Measurements from ENCODE around the gene THAP8.
"Not testable (repeated sequence)": the region's sequence is repeated elsewhere in the genome, so short reads cannot be mapped to it uniquely, and the experiment has no call there.

Gene THAP8

DNA sequence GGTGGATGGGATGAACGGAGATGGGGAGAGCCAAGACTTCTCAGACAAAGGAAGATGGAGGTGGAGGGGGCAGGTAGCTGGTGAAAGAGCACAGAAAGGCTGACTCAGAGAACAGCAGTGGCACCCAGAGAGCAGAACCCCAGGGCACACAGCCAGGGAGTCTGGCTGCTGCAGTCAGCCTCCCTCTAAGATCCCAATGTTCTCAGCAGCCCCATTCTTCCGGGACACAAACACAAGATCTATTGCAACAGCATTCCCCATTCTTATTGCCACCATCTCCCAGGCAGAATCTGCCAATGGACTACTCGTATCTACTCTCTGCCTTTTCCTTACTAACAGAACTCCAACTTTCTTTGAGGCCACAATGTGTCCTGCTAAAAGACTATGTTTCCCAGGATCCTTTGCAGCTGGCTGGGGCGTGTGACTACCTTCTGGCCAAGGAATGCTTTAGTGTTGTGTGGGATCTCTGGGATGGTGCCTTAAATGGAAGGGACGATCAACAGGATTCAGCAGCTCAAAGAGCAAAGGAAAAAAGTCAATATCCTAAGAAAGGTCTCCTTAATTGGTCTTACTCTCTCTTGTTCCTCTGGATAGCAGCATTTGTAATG is 7.5 kb downstream of the THAP8 start:
- no peak overlapping the region for H3K27ac ChIP-seq (ENCODE audit: low read depth, low read length)
- peaks cover 3% of the 10 kb centered on the region for H3K4me1 ChIP-seq (ENCODE audit: insufficient read depth, low read length)
- H3K27me3 ChIP-seq (ENCODE audit: insufficient read depth, low read length), result no peaks in the 10 kb centered on the region
- WGBS, result 80% methylated on average over 5 of the region's 5 CpGs
- H3K9me3 ChIP-seq (ENCODE audit: insufficient read depth, low read depth, low read length), result no peaks in the 10 kb centered on the region
- H3K4me3 ChIP-seq (ENCODE audit: low read length), result no peak overlapping the region
- H3K9ac ChIP-seq (ENCODE audit: low read depth, low read length), result no peak overlapping the region
- no peaks in the 10 kb centered on the region for H3K36me3 ChIP-seq (ENCODE audit: insufficient read depth, low read length)

DNA sequence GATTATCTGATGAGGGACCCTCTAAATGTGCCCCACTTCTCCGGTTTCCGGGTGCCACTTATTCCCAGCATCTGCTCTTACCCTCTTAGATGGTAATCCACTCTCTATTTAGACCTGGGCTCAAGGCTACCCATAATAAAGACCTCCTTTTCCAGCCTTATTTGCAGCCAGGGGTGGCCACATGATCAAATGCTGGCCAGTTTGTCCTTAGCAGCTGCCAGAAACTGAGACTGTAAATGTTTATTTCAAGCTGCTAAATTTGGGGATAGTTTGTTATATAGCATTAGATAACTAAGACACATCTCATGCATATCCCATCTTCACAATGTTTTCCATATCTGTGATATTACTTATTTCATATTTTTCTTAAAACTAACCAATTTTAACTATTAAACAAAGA is 10.1 kb downstream of the THAP8 start:
- no peak overlapping the region for H3K4me3 ChIP-seq (ENCODE audit: low read length)
- no peak overlapping the region for H3K9ac ChIP-seq (ENCODE audit: low read depth, low read length)
- 98% methylated on average over 2 of the region's 2 CpGs for WGBS
- H3K9me3 ChIP-seq (ENCODE audit: insufficient read depth, low read depth, low read length), result no peaks in the 10 kb centered on the region
- peaks cover 7% of the 10 kb centered on the region for H3K4me1 ChIP-seq (ENCODE audit: insufficient read depth, low read length)
- H3K27ac ChIP-seq (ENCODE audit: low read depth, low read length), result no peak overlapping the region
- H3K36me3 ChIP-seq (ENCODE audit: insufficient read depth, low read length), result no peaks in the 10 kb centered on the region
- no peaks in the 10 kb centered on the region for H3K27me3 ChIP-seq (ENCODE audit: insufficient read depth, low read length)

DNA sequence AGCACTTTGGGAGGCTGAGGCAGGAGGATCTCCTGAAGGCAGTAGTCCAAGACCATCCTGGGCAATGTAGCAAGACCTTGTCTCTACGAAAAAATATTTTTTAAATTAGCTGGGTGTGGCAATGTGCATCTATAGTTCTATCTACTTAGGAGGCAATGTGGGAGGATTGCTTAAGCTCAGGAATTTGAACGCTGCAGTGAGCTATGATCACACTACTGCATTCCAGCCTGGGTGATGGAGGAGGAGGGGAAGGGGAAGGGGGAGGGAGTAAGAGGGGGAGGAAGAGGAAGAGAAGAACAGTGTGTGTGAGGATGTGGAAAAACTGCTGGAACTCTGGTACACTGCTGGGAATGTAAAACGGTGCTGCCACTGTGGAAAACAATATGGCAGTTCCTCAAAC is 12.3 kb downstream of the THAP8 start:
- WGBS, result 34% methylated on average over 3 of the region's 3 CpGs
- Histone ChIP-seq H3K4me1 (ENCODE audit: insufficient read depth, low read length) (peaks cover 7% of the 10 kb centered on the region), H3K27ac (ENCODE audit: low read depth, low read length) (no peak overlapping the region), H3K9ac (ENCODE audit: low read depth, low read length) (no peak overlapping the region), H3K27me3 (ENCODE audit: insufficient read depth, low read length) (no peaks in the 10 kb centered on the region), H3K36me3 (ENCODE audit: insufficient read depth, low read length) (no peaks in the 10 kb centered on the region), H3K9me3 (ENCODE audit: insufficient read depth, low read depth, low read length) (no peaks in the 10 kb centered on the region), H3K4me3 (ENCODE audit: low read length) (no peak overlapping the region)

- not testable (repeated sequence) for H3K36me3 ChIP-seq (ENCODE audit: insufficient read depth, low read length); H3K9ac ChIP-seq (ENCODE audit: low read depth, low read length); H3K4me3 ChIP-seq (ENCODE audit: low read length); H3K27ac ChIP-seq (ENCODE audit: low read depth, low read length); H3K9me3 ChIP-seq (ENCODE audit: insufficient read depth, low read depth, low read length); H3K27me3 ChIP-seq (ENCODE audit: insufficient read depth, low read length); H3K4me1 ChIP-seq (ENCODE audit: insufficient read depth, low read length)
- 90% methylated on average over 6 of the region's 6 CpGs for WGBS
Measured at GRCh38 chr19:36041092-36041491, 13.0 kb downstream of the THAP8 start.

GRCh38 chr19:36040495-36040894 is 13.6 kb downstream of the THAP8 start:
- 88% methylated on average over 2 of the region's 6 CpGs for WGBS
- Histone ChIP-seq H3K27me3 (ENCODE audit: insufficient read depth, low read length) (no peaks in the 10 kb centered on the region), H3K9ac (ENCODE audit: low read depth, low read length) (no peak overlapping the region), H3K4me3 (ENCODE audit: low read length) (no peak overlapping the region), H3K4me1 (ENCODE audit: insufficient read depth, low read length) (peaks cover 7% of the 10 kb centered on the region), H3K9me3 (ENCODE audit: insufficient read depth, low read depth, low read length) (no peaks in the 10 kb centered on the region), H3K27ac (ENCODE audit: low read depth, low read length) (no peak overlapping the region), H3K36me3 (ENCODE audit: insufficient read depth, low read length) (no peaks in the 10 kb centered on the region)

DNA sequence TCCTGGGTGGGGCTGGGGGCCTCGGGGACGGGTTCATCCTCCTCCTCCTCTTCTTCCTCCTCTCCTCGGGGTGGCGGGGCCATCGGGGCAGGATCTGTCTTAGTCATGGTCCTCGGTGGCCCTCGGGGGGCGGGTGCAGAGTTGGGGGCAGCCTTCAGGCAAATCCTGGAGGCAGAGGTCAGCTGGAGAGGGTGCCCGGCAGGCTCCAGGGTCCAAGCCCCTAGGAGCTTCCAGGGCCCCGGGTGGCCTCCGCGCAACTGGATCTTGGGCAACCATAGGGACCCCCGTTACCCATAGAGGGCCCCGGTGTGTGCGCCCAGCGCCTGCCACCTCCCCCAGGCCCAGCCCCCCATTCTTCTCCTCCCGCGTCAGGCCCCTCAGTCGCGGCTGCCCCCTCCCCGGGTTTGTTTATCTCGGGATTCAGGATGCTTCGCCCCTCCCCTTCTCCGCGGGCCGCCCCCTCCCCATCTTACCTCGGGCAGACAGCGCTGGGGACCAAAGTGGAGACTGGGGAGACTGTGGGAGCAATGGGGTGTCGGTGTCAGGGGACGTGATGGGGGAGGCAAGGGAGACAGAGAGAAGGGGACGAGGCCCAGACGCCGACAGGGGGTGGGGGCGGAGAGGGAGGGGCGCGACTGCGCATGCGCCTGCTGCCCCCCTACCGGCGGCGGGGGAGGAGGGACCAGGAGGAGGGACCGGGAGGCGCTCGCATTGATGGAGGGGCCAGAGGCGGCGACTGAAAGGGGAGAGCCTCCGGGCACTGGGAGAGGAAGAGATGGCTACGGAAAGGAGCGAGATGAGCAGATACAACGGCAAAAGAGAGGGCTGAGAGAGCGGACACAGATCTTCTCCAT is 21.6 kb downstream of the THAP8 start, which contains the start of gene CLIP3:
CLIP3 (minus strand) TSS at position 623 of the 854 bp plus-strand sequence; CDS start at position 107, 516 bp downstream.
- H3K9ac ChIP-seq (ENCODE audit: low read depth, low read length), result 0 out of 2 replicates have a peak within 1 kb of the TSS, but pooled peaks have one; percentile 46
- WGBS, result 4% methylated on average over 50 of the region's 51 CpGs
- H3K36me3 ChIP-seq (ENCODE audit: insufficient read depth, low read length), result 0 out of 2 replicates have a peak, but pooled peaks cover 2% of the 10 kb centered on the region
- peak within 1 kb of the TSS; percentile 73 for H3K4me3 ChIP-seq (ENCODE audit: low read length)
- no peaks in the 10 kb centered on the region for H3K27me3 ChIP-seq (ENCODE audit: insufficient read depth, low read length)
- no peak within 1 kb of the TSS for H3K27ac ChIP-seq (ENCODE audit: low read depth, low read length)
- H3K4me1 ChIP-seq (ENCODE audit: insufficient read depth, low read length), result peaks cover 5% of the 10 kb centered on the region; the same call in 1 of the 2 replicates
- no peaks in the 10 kb centered on the region for H3K9me3 ChIP-seq (ENCODE audit: insufficient read depth, low read depth, low read length)

DNA sequence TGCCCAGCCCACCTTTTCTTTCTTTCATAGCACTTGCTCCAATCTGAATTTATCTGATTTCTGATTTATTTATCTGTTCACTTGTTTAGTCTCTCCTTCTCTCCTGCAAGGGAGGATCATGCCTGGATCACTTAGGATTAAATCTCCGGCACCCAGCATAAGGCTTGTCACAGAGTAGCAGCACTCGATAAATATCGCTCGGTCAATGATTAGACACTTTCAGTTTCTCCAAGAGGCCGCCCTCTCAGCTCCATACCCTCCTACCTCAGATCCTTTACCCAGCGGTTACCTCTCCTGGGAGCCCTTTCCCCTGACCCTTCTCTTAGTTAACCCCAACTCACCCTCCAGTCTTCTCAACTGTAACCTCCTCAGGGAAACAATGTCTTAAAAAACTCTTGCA is 22.8 kb downstream of the THAP8 start:
- no peak overlapping the region for H3K27ac ChIP-seq (ENCODE audit: low read depth, low read length)
- H3K9ac ChIP-seq (ENCODE audit: low read depth, low read length), result no peak overlapping the region
- peaks cover 10% of the 10 kb centered on the region for H3K36me3 ChIP-seq (ENCODE audit: insufficient read depth, low read length)
- H3K4me1 ChIP-seq (ENCODE audit: insufficient read depth, low read length), result peaks cover 5% of the 10 kb centered on the region; the same call in 1 of the 2 replicates
- WGBS, result 88% methylated on average over 6 of the region's 6 CpGs
- H3K9me3 ChIP-seq (ENCODE audit: insufficient read depth, low read depth, low read length), result no peaks in the 10 kb centered on the region
- no peaks in the 10 kb centered on the region for H3K27me3 ChIP-seq (ENCODE audit: insufficient read depth, low read length)
- H3K4me3 ChIP-seq (ENCODE audit: low read length), result no peak overlapping the region

DNA sequence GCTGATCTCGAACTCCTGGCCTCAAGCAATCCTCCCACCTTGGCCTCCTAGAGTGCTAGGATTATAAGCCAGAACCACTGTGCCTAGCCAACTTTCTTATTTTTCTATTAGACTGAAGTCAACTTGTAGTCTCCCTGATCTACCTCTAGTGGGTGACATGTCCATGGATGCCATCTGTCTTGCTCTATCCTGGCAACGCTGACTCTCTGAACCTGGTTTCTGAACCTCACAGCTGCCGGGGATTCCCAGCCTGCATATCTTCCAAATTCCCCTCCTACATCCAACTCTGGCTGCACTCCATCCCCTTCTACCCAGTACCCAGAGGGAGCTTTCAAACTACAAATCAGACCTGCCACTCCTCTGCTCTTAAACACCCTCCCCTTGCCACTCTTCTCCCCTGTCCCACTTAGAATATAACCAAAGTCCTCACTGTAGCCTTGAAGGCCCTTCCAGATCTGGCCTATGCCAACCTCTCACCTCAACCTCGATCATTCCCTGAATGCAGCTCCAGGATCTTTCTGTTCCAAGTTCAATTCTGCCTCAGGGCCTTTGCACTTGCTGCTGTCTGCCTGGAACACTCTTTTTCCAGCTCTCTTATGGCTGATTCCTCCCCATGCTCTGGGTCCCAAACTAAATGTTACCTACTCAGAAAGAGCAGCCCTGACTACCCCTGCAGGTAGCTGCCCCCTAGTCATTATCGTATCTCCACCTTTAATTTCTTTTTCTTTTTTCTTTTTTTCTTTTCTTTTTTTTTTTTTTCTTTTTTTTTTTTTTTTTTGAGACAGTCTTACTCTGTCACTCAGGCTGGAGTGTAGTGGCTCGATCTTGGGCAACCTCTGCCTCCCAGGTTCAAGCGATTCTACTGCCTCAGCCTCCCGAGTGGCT is 23.6 kb downstream of the THAP8 start:
- H3K9me3 ChIP-seq (ENCODE audit: insufficient read depth, low read depth, low read length), result no peaks in the 10 kb centered on the region
- H3K4me3 ChIP-seq (ENCODE audit: low read length), result no peak overlapping the region
- peaks cover 5% of the 10 kb centered on the region; the same call in 1 of the 2 replicates for H3K4me1 ChIP-seq (ENCODE audit: insufficient read depth, low read length)
- H3K9ac ChIP-seq (ENCODE audit: low read depth, low read length), result no peak overlapping the region
- no peaks in the 10 kb centered on the region for H3K27me3 ChIP-seq (ENCODE audit: insufficient read depth, low read length)
- H3K27ac ChIP-seq (ENCODE audit: low read depth, low read length), result no peak overlapping the region
- peaks cover 15% of the 10 kb centered on the region for H3K36me3 ChIP-seq (ENCODE audit: insufficient read depth, low read length)
- WGBS, result 93% methylated on average over 8 of the region's 8 CpGs

DNA sequence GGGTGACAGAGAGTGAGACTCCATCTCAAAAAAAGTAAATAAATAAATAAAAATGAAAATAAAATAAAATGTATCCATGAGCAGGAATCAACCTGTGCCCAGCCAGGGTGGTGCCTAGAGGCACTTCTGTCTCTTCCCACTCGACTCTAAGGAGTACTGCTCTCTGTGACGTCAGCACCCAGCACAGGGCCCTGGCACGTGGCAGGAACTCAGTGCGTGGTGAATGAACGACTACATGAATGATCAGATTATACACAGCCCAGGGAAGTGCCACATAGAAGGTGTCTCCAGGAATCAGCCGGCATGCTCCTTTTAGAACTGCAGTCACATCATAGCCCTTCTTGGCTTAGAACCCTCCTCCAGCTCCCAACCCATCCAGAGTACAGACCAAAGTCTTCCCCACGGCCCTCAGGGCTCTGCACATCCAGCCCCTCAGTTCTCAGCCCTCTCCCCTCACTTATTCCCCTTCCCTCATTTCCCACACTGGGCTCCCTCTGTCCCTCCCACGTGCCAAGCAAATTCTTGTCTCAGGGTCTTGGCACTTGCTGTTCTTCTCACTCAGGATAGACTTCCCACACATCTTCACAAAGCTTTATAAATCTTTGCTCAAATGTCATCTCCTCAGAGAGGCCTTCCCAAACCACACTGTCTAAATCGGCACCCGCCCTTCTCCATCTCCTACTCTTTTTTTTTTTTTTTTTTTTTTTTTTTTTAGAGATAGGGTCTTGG is 25.6 kb downstream of the THAP8 start:
- Histone ChIP-seq H3K36me3 (ENCODE audit: insufficient read depth, low read length) (peaks cover 25% of the 10 kb centered on the region), H3K27me3 (ENCODE audit: insufficient read depth, low read length) (no peaks in the 10 kb centered on the region), H3K9ac (ENCODE audit: low read depth, low read length) (no peak overlapping the region), H3K4me1 (ENCODE audit: insufficient read depth, low read length) (peaks cover 5% of the 10 kb centered on the region; the same call in 1 of the 2 replicates), H3K27ac (ENCODE audit: low read depth, low read length) (no peak overlapping the region), H3K4me3 (ENCODE audit: low read length) (no peak overlapping the region), H3K9me3 (ENCODE audit: insufficient read depth, low read depth, low read length) (no peaks in the 10 kb centered on the region)
- WGBS, result 90% methylated on average over 10 of the region's 10 CpGs

DNA sequence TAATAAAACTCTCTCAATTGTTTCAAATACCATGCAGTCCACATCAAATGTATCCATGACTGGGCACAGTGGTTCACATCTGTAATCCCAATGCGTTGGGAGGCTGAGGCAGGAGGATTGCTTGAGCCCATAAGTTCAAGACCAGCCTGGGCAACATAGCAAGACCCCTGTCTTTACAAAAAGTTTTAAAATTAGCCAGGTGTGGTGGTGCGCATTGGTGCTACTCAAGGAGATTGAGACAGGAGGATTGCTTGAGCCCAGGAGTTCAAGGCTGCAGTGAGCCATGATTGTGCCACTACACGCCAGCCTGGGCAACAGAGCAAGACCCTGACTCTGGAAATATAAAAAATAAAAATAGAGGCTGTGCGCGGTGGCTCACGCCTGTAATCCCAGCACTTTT is 26.4 kb downstream of the THAP8 start:
- Histone ChIP-seq H3K9ac (ENCODE audit: low read depth, low read length) (no peak overlapping the region), H3K9me3 (ENCODE audit: insufficient read depth, low read depth, low read length) (no peaks in the 10 kb centered on the region), H3K36me3 (ENCODE audit: insufficient read depth, low read length) (peaks cover 30% of the 10 kb centered on the region), H3K4me1 (ENCODE audit: insufficient read depth, low read length) (no peaks in the 10 kb centered on the region), H3K27ac (ENCODE audit: low read depth, low read length) (no peak overlapping the region), H3K4me3 (ENCODE audit: low read length) (no peak overlapping the region), H3K27me3 (ENCODE audit: insufficient read depth, low read length) (no peaks in the 10 kb centered on the region)
- WGBS, result 94% methylated on average over 6 of the region's 6 CpGs

Data from HUES64 (cell line).